Hippocampal formation (tissue), 2 donors: Measurements from ENCODE around the gene SOX4.

ENCODE experiments used
- DNase-seq, 2 donors: peaks; one replicate each; lab custom pipeline; 2025; lab: John Stamatoyannopoulos, UW

The SOX4 gene

DNA sequence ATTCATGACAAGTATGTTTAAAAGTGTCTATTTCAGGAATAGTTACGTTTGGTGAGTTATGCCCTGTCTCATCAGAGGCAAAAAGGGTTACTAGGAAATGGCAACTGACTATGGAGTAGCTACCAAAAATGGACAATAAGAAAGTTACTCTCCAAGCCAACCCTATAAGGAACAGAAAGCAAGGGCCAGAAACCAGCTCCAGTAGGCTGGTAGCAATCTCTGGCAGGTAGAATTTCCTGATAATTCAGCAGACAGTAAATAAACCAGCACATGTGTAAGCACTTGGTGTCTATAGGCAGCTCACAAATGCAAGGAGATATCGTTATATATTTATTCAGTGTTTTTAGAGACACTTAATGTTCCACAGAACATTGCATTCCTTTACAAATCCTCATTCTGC, 20.3 kb downstream of the SOX4 start:
- no peak for DNase-seq

DNA sequence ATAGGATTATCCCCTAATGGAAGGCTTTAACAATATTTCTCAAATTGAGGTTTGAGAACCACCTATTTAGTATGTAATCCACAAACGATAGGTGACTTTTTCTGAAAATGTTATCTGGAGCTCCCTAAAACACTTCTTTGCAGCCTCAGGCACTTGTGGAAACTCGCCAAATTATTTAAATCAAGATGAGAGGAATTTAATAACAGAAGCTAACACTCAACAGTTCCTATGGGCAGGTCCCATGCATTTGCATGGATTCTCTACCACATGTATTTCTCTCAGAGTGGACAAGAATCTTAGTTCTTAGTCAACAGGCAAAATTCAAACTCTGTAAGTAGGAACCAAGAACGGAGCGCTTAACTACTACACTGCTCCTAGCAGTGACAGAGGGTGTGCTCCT, 20.7 kb downstream of the SOX4 start:
- DNase-seq, result no peak

DNA sequence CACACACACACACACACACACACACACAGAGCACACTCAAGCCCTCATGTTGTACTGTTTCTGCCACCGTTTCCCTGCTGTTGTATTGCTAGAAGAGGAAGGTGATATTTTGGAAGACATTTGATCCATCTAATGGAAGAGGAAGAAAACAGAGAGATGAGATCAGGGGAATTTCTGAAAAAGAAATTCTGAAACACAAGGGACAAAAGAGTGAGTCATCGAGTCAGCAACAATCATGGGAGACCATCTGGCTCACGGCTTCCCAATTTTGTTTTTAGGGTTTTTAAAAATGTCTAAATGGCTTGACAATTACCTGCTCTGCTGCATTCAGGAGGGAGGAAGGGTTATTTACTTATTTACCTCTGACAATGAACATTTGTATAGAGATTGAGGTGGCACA, 22.0 kb downstream of the SOX4 start:
- DNase-seq, result no peak

DNA sequence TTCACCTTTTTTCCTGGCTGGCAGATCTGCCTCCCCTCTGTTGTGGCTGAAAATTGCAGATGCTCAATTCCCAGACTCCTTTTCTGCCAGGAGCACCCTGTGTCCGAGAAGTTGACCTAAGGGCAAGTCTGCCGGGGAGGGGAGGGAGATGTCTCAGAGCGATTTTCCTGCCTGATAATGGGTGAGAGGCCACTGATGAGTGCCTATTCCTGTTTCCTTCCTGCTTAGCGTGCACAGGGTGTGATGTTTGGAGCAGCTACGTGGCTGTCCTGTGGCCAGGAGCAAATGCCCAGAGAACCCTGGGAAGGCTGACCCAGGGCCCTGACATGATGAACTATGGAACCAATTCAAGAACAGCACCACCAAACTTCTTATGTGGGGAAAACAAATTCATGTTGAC, 22.5 kb downstream of the SOX4 start:
- DNase-seq, result no peak

DNA sequence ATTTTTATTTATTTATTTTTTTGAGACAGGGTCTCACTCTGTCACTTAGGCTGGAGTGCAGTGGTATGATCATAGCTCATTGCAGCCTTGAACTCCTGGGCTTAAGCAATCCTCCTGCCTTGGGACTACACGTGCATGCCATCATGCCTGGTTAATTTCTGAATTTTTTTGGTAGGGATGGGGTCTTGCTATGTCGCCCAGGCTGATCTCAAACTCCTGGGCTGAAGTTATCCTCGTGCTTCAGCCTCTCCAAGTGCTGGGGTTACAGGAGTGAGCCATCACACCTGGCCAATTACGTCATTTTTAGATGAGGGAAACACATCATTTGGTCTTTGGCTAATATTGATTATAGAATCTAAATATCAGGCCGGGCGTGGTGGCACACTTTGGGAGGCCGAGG, 32.1 kb downstream of the SOX4 start:
- no peak for DNase-seq

DNA sequence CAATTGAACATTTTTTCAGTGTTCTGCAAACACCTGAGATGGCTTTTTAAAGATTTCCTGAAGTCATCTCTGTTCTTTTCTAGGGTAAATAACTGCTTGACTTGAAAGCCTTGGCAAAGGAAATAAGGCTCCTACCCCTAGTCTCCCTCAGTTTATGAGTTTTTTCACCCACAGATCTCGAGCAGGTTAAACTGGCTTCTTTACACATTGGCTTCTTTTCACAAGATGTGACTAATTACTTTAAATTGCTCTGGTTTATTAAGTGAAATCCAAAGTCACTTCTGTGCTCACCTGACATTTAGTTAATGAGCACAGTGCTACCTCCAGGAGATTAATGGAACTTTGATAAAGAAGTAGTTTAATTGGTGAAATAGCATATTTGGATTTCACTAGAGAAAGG, 33.2 kb downstream of the SOX4 start:
- no peak for DNase-seq

DNA sequence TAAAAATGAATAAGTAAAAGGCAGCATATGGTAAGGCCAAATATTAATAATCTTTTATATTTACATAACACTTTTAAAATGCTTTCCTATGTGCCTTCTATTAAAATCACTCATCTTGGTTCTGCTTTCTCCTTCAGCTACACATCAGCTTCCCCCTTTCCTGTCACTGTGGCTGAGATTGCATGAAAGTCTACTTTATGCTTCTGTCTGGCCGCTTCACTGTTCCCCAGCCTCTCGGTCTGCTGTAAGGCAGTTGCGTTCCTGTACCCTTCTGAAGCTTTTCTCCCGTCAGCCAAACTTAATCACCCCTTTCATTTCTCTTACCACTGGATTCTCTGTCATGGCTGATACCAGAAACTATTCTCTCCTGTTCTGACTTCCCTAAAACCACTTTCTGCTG, 34.6 kb downstream of the SOX4 start:
- no peak for DNase-seq

DNA sequence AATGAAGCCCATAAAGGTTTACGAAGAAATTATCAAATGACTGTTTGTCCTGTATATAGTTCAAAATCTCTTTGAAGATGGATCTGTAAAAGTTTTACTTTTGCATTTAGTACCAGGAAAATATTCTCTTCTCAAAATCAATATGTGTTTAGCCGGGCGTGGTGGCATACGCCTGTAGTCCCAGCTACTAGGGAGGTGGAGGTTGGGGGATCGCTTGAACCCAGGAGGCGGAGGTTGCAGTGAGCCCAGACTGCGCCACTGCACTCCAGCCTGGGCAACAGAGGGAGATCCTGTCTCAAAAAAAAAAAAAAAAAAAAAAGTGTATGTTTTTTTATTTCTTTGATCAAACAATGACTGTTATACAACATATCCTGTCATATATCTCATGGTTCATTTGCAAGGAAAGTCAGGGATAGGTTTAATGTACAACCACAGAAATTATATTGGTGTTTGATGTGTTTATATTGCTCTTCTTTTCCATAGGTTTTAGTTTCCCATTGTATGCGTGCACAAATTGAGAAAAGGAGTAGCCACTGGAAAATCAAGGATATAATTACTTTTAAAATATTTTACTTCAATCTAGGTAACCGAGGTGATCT, 40.1 kb downstream of the SOX4 start:
- no peak for DNase-seq

DNA sequence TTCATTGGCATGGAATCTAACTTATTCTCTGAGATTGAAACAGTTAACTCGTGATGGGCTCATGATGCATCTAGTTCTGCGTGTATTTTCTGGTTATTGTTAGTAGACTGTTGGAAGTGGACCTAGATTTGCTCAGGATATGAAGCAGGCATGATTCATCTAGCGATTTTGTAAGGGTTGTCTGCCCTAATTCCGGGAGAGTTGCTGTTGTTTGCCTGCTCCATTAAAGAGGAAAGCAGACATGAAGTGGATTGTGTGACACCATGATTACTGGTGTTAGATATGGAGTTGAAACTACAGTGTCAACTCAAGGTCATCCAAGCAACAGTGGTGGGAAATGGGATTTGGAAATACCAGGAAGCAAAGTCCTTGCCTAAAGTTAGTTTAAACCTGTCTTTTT, 41.0 kb downstream of the SOX4 start:
- no peak for DNase-seq

DNA sequence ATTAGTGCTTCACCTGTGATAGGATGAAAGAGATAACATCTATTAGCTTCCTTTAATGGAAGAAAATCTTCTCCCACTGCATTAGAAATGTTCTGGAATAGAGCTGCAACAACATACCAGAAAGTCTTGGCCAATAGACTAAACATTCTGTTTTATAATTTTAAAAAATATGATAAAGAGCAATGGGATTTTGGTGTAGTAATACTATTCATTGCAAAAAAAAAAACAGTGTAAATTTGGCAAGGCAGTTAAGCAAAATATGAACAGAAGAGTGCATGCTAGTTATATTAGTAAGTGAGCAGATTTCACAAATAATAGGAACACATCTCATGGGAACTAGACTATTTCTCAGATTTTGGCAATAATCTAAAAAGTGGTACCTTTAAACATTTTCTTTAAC, 43.3 kb downstream of the SOX4 start:
- no peak for DNase-seq

DNA sequence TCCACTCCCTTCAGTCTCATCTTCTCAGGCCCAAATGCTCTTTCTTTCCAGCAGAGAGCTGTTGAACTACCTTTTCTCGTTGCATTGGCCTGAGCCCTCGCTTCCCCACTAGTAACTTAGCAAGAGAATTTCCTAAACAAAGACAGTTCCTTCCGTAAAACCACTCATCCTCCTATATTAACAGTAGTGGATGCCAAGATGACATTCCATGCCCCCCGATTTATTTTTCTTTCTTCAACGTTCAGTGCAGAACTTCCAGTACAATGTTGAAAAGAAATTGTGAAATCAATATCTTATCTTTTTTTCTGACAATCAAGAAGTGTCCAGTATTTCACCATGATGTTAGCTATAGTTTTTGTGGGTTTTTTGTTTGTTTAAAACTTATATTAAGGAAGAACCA, 45.8 kb downstream of the SOX4 start:
- DNase-seq, result no peak
